CD4-positive, alpha-beta T cell treated with Interleukin-17A for 4 hours (primary cell): ENCODE data around the gene GTPBP6.
"Not testable (repeated sequence)": the region's sequence is repeated elsewhere in the genome, so short reads cannot be mapped to it uniquely, and the experiment has no call there.

ENCODE experiments used
- DNase-seq: peaks from one replicate; pipeline ENCODE4 v3.0.0-alpha.2; 2020; ENCODE audit warnings: mixed read lengths

GTPBP6 gene

DNA sequence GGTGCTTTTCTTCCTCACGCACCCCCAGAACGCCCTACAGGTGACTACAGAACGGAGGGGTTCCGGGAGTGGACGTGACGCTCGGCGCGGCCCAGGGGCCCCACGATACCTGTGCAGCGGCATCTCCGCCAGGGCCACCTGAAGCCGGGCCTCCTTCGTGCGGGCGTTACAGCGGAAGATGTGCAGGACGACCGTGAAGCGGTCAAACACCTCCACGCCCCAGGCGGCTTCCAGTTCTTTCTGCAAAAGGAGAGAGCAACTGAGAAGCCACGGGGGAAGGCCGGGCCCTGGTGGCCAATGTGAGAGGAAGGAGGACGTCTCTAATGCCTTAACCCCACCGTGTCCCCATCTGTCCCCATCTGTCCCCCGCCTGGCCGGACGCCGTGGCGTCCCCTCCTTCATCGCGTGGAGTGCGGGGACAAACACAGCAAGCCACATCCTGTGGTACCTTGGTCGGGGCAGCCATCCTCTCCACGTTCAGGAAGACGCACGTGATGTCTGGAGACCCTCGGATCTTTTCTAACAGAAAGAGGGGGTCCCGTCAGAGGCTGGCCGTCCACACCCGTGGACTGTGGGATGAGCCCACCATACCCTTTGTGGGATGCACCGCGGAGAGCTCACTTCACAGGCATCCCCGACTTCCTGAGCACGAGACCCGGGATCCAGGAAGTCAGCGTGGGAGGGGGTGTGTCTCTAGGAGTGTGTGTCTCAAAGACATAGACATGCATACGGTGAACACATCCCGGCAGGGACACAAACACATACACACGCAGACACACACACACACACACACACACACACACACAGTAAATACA lies 3.6 kb downstream of the GTPBP6 start:
- DNase-seq: no peak

GRCh38 chrX:314049-314448 lies 4.5 kb downstream of the GTPBP6 start:
- DNase-seq: no peak

DNA sequence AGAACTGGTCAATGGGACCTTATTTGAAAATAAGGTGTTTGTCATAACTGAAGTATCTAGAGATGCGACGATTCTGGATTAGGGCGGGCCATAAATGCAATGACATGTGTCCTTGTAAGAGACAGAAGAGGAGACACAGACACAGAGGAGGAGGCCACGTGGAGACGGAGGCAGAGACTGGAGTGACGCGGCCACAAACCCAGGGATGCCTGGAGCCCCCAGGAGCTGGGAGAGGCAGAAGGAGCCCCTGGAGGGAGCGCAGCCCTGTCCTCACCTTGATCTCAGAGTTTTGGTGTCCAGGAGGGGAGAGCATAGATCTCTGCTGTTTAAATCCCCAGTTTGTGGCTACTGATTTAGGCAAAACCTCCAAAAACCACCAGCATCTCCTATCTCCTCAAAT lies 5.0 kb downstream of the GTPBP6 start:
- no peak for DNase-seq

- DNase-seq: no peak
Observed at GRCh38 chrX:312621-313331, 5.8 kb downstream of the GTPBP6 start.

DNA sequence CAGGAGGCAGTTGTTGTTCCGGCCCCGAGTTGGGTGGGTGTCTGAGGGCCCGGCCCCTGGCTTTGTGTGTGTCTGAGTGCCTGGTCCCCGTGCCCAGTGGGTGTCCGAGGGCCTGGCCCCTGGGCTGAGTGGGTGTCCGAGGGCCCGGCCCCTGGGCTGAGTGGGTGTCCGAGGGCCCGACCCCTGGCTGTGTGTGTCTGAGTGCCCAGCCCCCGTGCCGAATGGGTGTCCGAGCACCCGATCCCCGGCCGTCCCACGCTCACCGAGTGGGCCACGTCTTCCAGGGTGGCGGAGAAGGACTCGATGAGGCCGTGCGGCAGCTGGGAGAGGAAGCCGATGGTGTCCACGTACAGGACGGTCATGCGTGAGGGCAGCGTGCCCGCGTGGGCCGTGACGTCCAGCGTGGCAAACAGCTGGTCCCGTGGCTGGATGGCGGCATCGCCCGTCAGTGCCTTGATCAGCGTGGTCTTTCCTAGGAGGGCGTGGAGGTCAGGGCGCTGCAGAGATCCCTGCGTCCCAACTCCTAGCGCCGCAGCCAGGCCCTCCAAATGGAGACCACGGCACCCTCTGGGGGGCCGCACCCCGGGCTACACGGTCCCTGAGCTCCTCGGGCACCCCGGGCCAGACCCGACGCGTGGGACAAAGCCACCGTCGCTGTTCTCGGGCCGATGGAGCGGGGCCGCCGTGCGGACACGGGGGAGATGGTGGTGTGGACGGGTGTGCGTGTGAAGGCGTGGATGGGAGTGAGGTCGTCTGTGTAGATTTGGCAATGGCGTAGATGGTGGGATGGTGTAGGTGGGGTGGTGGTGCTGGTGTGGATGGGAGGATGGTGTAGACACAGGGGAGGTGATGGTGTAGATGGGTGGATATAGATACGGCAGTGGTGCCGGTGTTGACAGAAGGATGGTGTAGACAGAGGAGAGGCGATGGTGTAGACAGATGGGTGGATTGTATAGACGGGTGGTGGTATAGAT lies 7.2 kb downstream of the GTPBP6 start:
- DNase-seq: no peak

DNA sequence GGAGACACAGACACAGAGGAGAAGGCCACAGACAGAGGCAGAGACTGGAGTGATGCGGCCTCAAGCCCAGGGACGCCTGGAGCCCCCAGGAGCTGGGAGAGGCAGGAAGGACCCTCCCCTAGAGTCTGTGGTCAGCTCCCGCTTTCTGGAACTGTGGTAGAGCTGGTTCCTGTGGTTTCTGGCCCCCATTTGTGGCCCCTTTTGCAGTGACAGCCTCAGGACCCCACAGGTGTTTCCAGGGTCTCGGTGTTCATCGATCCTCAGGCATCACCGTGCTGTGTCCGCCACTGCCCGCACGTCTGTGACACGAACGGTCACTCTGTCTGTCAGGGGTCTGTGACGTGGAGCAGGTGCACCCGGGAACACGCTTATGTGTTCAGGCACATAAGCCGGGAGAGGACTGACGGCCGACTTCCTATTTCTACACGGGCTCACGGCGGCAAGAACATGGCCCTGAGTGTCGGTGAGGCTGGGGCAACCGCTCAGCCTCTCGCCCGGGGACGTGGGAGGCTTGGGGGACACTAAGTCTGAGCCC lies 7.9 kb downstream of the GTPBP6 start:
- DNase-seq: no peak

GRCh38 chrX:308821-309520 lies 9.6 kb downstream of the GTPBP6 start:
- no peak for DNase-seq

GRCh38 chrX:307261-308111 lies 11.1 kb downstream of the GTPBP6 start:
- DNase-seq: no peak

DNA sequence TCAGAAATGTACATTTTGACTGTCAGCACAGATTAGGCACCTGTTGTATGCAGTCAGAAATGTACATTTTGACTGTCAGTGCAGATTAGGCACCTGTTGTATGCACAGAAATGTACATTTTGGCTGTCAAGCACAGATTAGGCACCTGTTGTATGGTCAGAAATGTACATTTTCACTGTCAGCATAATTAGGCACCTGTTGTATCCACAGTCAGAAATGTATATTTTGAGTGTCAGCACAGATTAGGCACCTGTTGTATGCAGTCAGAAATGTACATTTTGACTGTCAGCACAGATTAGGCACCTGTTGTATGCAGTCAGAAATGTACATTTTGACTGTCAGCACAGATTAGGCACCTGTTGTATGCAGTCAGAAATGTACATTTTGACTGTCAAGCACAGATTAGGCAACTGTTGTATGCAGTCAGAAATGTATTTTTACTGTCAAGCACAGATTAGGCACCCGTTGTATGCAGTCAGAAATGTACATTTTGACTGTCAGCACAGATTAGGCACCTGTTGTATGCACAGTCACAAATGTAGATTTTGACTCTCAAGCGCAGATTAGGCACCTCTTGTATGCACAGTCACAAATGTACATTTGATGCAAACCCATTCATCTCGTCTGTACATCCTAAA lies 11.9 kb downstream of the GTPBP6 start:
- DNase-seq: not testable (repeated sequence)

- DNase-seq: not testable (repeated sequence)
Observed at GRCh38 chrX:305781-306613, 12.6 kb downstream of the GTPBP6 start.

DNA sequence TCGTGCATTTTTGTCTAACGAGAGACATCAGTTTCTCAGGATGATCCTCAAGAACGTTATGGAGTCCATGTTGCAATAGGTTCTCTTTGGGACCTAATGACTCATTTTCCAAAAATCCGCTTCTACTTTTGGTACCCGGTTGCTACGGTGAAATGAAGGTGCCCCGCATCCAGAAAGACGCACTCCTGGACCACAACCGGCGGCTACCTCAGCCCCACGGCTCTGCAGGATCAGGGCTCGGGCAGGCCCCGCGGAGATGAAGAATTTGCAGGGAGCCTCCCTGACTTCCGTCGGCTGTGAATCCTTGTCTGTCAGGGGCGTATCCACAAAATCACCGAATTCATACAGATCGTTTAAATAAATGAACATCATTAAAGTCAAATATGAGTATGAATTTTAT lies 15.6 kb downstream of the GTPBP6 start:
- DNase-seq: no peak

- no peak for DNase-seq
Observed at GRCh38 chrX:300334-300733, 18.3 kb downstream of the GTPBP6 start.

GRCh38 chrX:298993-299392 lies 19.6 kb downstream of the GTPBP6 start:
- no peak for DNase-seq

- DNase-seq: no peak
Observed at GRCh38 chrX:295136-295535, 23.5 kb downstream of the GTPBP6 start.

DNA sequence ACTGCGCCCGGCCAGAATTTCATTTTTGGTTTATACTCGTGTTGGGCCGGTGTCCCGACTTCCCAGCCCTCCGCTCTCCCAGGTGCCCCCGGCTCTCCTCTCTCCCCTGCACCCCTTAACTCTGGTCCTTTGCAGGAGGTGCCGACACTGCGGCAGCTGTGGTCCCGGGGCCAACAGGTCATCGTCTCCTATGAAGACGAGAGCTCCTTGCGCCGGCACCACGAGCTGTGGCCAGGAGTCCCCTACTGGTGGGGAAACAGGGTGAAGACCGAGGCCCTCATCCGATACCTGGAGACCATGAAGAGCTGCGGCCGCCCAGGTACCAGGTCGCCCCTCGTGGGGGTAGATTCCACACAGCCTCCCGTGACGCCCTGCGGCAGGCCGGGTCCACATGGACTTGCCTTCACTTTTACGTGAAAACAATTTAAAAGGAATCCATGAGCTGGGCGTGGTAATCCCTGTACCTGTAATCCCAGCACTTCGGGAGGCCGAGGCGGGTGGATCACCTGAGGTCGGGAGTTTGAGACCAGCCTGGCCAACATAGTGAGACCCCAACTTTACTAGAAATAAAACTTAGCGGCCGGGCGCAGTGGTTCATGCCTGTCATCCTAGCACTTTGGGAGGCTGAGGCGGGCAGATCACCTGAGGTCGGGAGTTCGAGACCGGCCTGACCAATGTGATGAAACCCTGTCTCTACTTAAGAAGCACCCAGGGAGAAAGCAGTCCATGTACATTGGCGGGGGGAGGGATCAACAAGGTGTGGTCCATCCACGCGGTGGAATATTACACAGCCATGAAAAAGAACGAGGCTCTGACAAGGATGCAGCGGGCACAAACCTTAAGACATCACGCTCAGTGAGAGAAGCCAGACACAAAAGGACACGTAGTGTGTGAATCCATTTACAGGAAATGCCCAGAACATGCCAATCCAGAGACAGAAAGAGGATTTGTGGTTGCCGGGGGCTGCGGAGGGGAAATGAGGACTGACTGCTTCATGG lies 25.4 kb downstream of the GTPBP6 start:
- no peak for DNase-seq

GRCh38 chrX:291411-291901 lies 27.1 kb downstream of the GTPBP6 start:
- no peak for DNase-seq

DNA sequence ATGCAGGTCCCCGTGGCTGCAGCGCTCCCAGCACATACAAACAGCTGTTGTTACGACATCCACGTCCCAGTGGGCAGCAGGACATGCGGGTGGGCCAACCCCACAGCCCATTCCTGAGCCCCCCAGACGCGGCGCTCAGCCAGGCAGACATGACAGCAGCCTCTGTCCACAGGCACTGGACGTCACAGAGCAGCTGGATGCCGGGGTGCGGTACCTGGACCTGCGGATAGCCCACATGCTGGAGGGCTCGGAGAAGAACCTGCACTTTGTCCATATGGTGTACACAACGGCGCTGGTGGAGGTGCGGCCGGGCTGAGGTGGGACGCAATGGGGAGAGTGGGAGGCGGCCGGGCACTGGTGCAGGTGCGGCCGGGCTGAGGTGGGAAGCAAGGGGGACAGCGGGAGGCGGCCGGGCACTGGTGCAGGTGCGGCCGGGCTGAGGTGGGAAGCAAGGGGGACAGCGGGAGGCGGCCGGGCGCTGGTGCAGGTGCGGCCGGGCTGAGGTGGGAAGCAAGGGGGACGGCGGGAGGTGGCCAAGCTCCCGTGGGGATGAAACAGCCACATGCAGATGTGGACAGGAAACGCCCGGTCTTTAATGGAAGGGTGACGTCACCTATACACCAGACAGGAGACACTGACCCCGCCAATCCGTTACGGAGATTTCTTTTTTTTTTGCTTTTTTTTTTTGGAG lies 28.0 kb downstream of the GTPBP6 start:
- no peak for DNase-seq

- DNase-seq: no peak
Observed at GRCh38 chrX:288561-288991, 30.0 kb downstream of the GTPBP6 start.
